SK-N-SH (cell line): ENCODE measurements around the gene CHRNE.

Experiments
- CTCF ChIP-seq: fragments of 200-600 bp; sonication (generic); IDR thresholded peaks from 2 replicates; pipeline ENCODE4 v1.6.1; 2017; ENCODE audit warnings: antibody characterized with exemption, mild to moderate bottlenecking, moderate library complexity
- EZH2phosphoT487 ChIP-seq: fragments of 200-600 bp; sonication (generic); IDR thresholded peaks from 2 replicates; pipeline ENCODE4 v1.6.1; 2017; ENCODE audit warnings: low read depth, mixed run types, mild to moderate bottlenecking, antibody characterized with exemption, moderate library complexity, borderline replicate concordance
- FOSL2 ChIP-seq: IDR thresholded peaks from 2 replicates; pipeline ENCODE4 v1.4.0; 2012; ENCODE audit warnings: low read depth, mild to moderate bottlenecking, moderate library complexity, borderline replicate concordance
- FOXM1 ChIP-seq: IDR thresholded peaks from 2 replicates; pipeline ENCODE4 v1.4.0; 2012; ENCODE audit warnings: low read depth, mild to moderate bottlenecking
- NFIC ChIP-seq: IDR thresholded peaks from 2 replicates; pipeline ENCODE4 v1.4.0; 2012; ENCODE audit warnings: borderline replicate concordance
- PBX3 ChIP-seq: IDR thresholded peaks from 2 replicates; pipeline ENCODE4; 2012
- REST ChIP-seq: IDR thresholded peaks from 2 replicates; pipeline ENCODE4 v1.6.1; 2012; ENCODE audit warnings: mild to moderate bottlenecking, low read depth, low read length, moderate library complexity
- SIN3A ChIP-seq: IDR thresholded peaks from 2 replicates; pipeline ENCODE4 v1.6.1; 2012; ENCODE audit warnings: low read depth, mild to moderate bottlenecking, low read length, moderate library complexity, borderline replicate concordance
- SMC3 ChIP-seq: IDR thresholded peaks from 2 replicates; pipeline ENCODE4 v1.6.1; 2012; ENCODE audit warnings: low read depth, low read length, improper control_type of control experiment
- TAF1 ChIP-seq: IDR thresholded peaks from 2 replicates; pipeline ENCODE4 v1.6.1; 2012; ENCODE audit warnings: low read depth, mild to moderate bottlenecking, low read length, moderate library complexity, borderline replicate concordance
- USF2 ChIP-seq: fragments of 150-350 bp; IDR thresholded peaks from 2 replicates; pipeline ENCODE4 v1.6.1; 2017; ENCODE audit warnings: antibody characterized with exemption, low read length, low read depth, borderline replicate concordance

GRCh38 chr17:4908711-4909496 lies 6.0 kb upstream of the CHRNE start:
- TF ChIP-seq SIN3A (peak; percentile 74; the same call in 1 of the 2 replicates), CTCF (peak; percentile 82), REST (no peak), FOXM1 (no peak), FOSL2 (no peak), EZH2phosphoT487 (no peak), PBX3 (no peak), NFIC (no peak), TAF1 (0 out of 2 replicates have a peak, but pooled peaks have one; percentile 31), SMC3 (peak; percentile 87), USF2 (no peak)
